ENCODE measurements around the gene PRKCA.
A peak's percentile ranks its signal among the peaks of the same experiment; 100 is the strongest.

The PRKCA gene

GRCh38 chr17:66549311-66549704 is 246.9 kb downstream of the PRKCA start:
- DNase-seq (ENCODE audit: low spot score) (no peak), ATAC-seq (ENCODE audit: low read depth) (no peak)
- Histone ChIP-seq H3K4me3 (ENCODE audit: severe bottlenecking) (no peak overlapping the region), H3K27me3 (ENCODE audit: insufficient read depth, poor library complexity, severe bottlenecking) (no peaks in the 10 kb centered on the region), H3K4me1 (ENCODE audit: insufficient read depth, poor library complexity, severe bottlenecking) (peaks cover 16% of the 10 kb centered on the region), H3K9me3 (ENCODE audit: severe bottlenecking) (peaks cover 7% of the 10 kb centered on the region), H3K36me3 (ENCODE audit: low read depth) (no peaks in the 10 kb centered on the region), H3K27ac (ENCODE audit: poor library complexity, severe bottlenecking) (peak overlapping the region; percentile 4)
- no peak for TF ChIP-seq CTCF (IDR thresholded peaks at IDR 0.05; ENCODE audit: poor library complexity, severe bottlenecking)

- Histone ChIP-seq H3K4me3 (ENCODE audit: severe bottlenecking) (no peak overlapping the region), H3K27me3 (ENCODE audit: insufficient read depth, poor library complexity, severe bottlenecking) (no peaks in the 10 kb centered on the region), H3K27ac (ENCODE audit: poor library complexity, severe bottlenecking) (peak overlapping the region; percentile 4), H3K9me3 (ENCODE audit: severe bottlenecking) (peaks cover 7% of the 10 kb centered on the region), H3K4me1 (ENCODE audit: insufficient read depth, poor library complexity, severe bottlenecking) (peaks cover 16% of the 10 kb centered on the region), H3K36me3 (ENCODE audit: low read depth) (no peaks in the 10 kb centered on the region)
- peak; percentile 75 for ATAC-seq (ENCODE audit: low read depth)
- no peak for TF ChIP-seq CTCF (IDR thresholded peaks at IDR 0.05; ENCODE audit: poor library complexity, severe bottlenecking)
- DNase-seq (ENCODE audit: low spot score), result no peak
Measured at GRCh38 chr17:66549731-66550207, 247.4 kb downstream of the PRKCA start.

DNA sequence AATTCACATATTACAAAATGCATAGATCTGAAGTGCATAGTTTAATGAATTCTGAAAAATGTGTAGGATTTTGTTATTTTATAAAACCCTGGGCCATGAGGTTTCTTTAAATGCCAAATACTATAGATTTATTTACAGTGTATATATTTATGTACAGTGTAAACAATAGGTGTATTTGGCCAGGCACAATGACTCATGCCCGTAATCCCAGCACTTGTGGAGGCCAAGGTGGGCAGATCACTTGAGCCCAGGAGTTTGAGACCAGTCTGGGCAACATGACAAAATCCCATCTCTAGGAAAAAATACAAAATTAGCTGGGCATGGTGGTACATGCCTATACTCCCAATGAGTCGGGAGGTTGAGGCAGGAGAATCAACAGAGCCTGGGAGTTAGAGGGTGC is 249.4 kb downstream of the PRKCA start:
- H3K4me3 ChIP-seq (ENCODE audit: severe bottlenecking), result no peak overlapping the region
- H3K9me3 ChIP-seq (ENCODE audit: severe bottlenecking), result no peaks in the 10 kb centered on the region
- DNase-seq (ENCODE audit: low spot score) (no peak), ATAC-seq (ENCODE audit: low read depth) (no peak)
- no peaks in the 10 kb centered on the region for H3K27me3 ChIP-seq (ENCODE audit: insufficient read depth, poor library complexity, severe bottlenecking)
- H3K4me1 ChIP-seq (ENCODE audit: insufficient read depth, poor library complexity, severe bottlenecking), result peaks cover 16% of the 10 kb centered on the region
- no peak for TF ChIP-seq CTCF (IDR thresholded peaks at IDR 0.05; ENCODE audit: poor library complexity, severe bottlenecking)
- no peaks in the 10 kb centered on the region for H3K36me3 ChIP-seq (ENCODE audit: low read depth)
- H3K27ac ChIP-seq (ENCODE audit: poor library complexity, severe bottlenecking), result no peak overlapping the region

GRCh38 chr17:66552371-66552770 is 250.0 kb downstream of the PRKCA start:
- no peak overlapping the region for H3K27ac ChIP-seq (ENCODE audit: poor library complexity, severe bottlenecking)

More at GRCh38 chr17:66552371-66552770, 250.0 kb downstream of the PRKCA start:
- no peaks in the 10 kb centered on the region for H3K27me3 ChIP-seq (ENCODE audit: insufficient read depth, poor library complexity, severe bottlenecking)
- DNase-seq (ENCODE audit: low spot score) (no peak), ATAC-seq (ENCODE audit: low read depth) (no peak)
- no peaks in the 10 kb centered on the region for H3K36me3 ChIP-seq (ENCODE audit: low read depth)
- H3K4me1 ChIP-seq (ENCODE audit: insufficient read depth, poor library complexity, severe bottlenecking), result peaks cover 16% of the 10 kb centered on the region
- H3K9me3 ChIP-seq (ENCODE audit: severe bottlenecking), result no peaks in the 10 kb centered on the region
- no peak overlapping the region for H3K4me3 ChIP-seq (ENCODE audit: severe bottlenecking)
- TF ChIP-seq CTCF (IDR thresholded peaks at IDR 0.05; ENCODE audit: poor library complexity, severe bottlenecking), result no peak

Measured in RWPE2 (cell line).